Esophagus (tissue), 2 donors: ENCODE data around the gene BAX. TPM values are rescaled to one million over a fixed set of nuclear protein-coding genes. Genes with fewer than 3 reads are reported as not detected.
"Not testable (repeated sequence)": the region's sequence is repeated elsewhere in the genome, so short reads cannot be mapped to it uniquely, and the experiment has no call there.

Experiments
- H3K27ac ChIP-seq, 2 donors: one replicate each; pipeline ENCODE4 v1.5.1; 2013; ENCODE audit warnings: low read depth in 2 of 2, mild to moderate bottlenecking in 2 of 2, inconsistent platforms in 1 of 2, low read length in 1 of 2, moderate library complexity in 1 of 2
- H3K27me3 ChIP-seq, 2 donors: one replicate each; pipeline ENCODE4 v1.6.1; 2013; ENCODE audit warnings: low read length in 2 of 2, control low read depth in 1 of 2, mild to moderate bottlenecking in 1 of 2; ENCODE audit not compliant: insufficient read depth in 2 of 2, control insufficient read depth in 1 of 2
- H3K36me3 ChIP-seq, 2 donors: one replicate each; pipeline ENCODE4 v1.6.1; 2013; ENCODE audit warnings: low read length in 1 of 2; ENCODE audit not compliant: control insufficient read depth in 2 of 2, insufficient read depth in 2 of 2
- H3K4me1 ChIP-seq, 2 donors: one replicate each; pipeline ENCODE4 v1.6.1; 2013; ENCODE audit warnings: low read length in 1 of 2; ENCODE audit not compliant: control insufficient read depth in 2 of 2, insufficient read depth in 2 of 2
- H3K4me3 ChIP-seq, 2 donors: one replicate each; pipeline ENCODE4 v1.5.1; 2013; ENCODE audit warnings: low read length in 2 of 2, mild to moderate bottlenecking in 2 of 2, low read depth in 1 of 2, moderate library complexity in 1 of 2
- H3K9me3 ChIP-seq, 2 donors: one replicate each; pipeline ENCODE4 v1.6.1; 2013; ENCODE audit warnings: mild to moderate bottlenecking in 2 of 2, low read depth in 1 of 2, low read length in 1 of 2, moderate library complexity in 1 of 2; ENCODE audit not compliant: control insufficient read depth in 2 of 2, insufficient read depth in 1 of 2
- WGBS, 2 donors: extraction: QIAGEN DNeasy Blood & Tissue Kit; methylation state at CpG; one replicate each; pipeline ENCODE4 v1.1.7; 2013; 5-methylcytosine and 5-hydroxymethylcytosine counted together
- polyA plus RNA-seq, 2 donors: library from polyadenylated mRNA; stranded (reverse); fragments of 200-250 nt; gene quantifications; one replicate each; pipeline ENCODE4 v1.2.3, GENCODE V29; 2013
- donor health status: healthy with polysubstance abuse.
- donor health status: Bipolar disorder and iron deficiency.

The BAX gene
- polyA plus RNA-seq, 2 donors: 41.7 to 56.9 TPM

- Histone ChIP-seq H3K27ac (no peak overlapping the region), H3K4me1 (peaks cover 0 to 2% of the 10 kb centered on the region in 2 donors), H3K36me3 (peaks cover 24 to 44% of the 10 kb centered on the region in 2 donors), H3K27me3 (no peaks in the 10 kb centered on the region), H3K4me3 (no peak overlapping the region), H3K9me3 (no peaks in the 10 kb centered on the region)
- 80 to 81% methylated on average over 6 of the region's 6 CpGs for WGBS, 2 donors
Measured at GRCh38 chr19:48918071-48918470, 36.6 kb upstream of the BAX start.

- no peaks in the 10 kb centered on the region for H3K9me3 ChIP-seq
- H3K36me3 ChIP-seq: peaks cover 24 to 41% of the 10 kb centered on the region in 2 donors
- peaks cover 0 to 2% of the 10 kb centered on the region in 2 donors for H3K4me1 ChIP-seq
- no peak overlapping the region for H3K27ac ChIP-seq
- 88% methylated on average over 18 of the region's 18 CpGs for WGBS, 2 donors
- no peaks in the 10 kb centered on the region for H3K27me3 ChIP-seq
- no peak overlapping the region for H3K4me3 ChIP-seq
Measured at GRCh38 chr19:48918801-48919247, 35.9 kb upstream of the BAX start.

- peaks cover 21 to 41% of the 10 kb centered on the region in 2 donors for H3K36me3 ChIP-seq
- H3K4me1 ChIP-seq, H3K4me3 ChIP-seq, H3K27ac ChIP-seq, H3K27me3 ChIP-seq, H3K9me3 ChIP-seq: not testable (repeated sequence)
- 94% methylated on average over 8 of the region's 8 CpGs for WGBS, 2 donors
Measured at GRCh38 chr19:48919271-48919670, 35.4 kb upstream of the BAX start.

- H3K9me3 ChIP-seq: no peaks in the 10 kb centered on the region
- H3K27me3 ChIP-seq: no peaks in the 10 kb centered on the region
- H3K4me3 ChIP-seq: no peak overlapping the region
- peaks cover 21 to 38% of the 10 kb centered on the region in 2 donors for H3K36me3 ChIP-seq
- no peak overlapping the region for H3K27ac ChIP-seq
- peaks cover 0 to 2% of the 10 kb centered on the region in 2 donors for H3K4me1 ChIP-seq
- WGBS, 2 donors: 85 to 89% methylated on average over 10 of the region's 10 CpGs
Measured at GRCh38 chr19:48920949-48921348, 33.7 kb upstream of the BAX start.

GRCh38 chr19:48921721-48922500 is 32.8 kb upstream of the BAX start:
- 90 to 94% methylated on average over 10 to 12 of the region's 12 CpGs for WGBS, 2 donors

GRCh38 chr19:48922548-48923490 is 31.9 kb upstream of the BAX start:
- H3K9me3 ChIP-seq: no peaks in the 10 kb centered on the region
- peaks cover 0 to 2% of the 10 kb centered on the region in 2 donors for H3K4me1 ChIP-seq
- no peaks in the 10 kb centered on the region for H3K27me3 ChIP-seq
- WGBS, 2 donors: 88 to 90% methylated on average over 18 of the region's 18 CpGs
- H3K36me3 ChIP-seq: peaks cover 20 to 38% of the 10 kb centered on the region in 2 donors
- no peak overlapping the region for H3K27ac ChIP-seq
- H3K4me3 ChIP-seq: no peak overlapping the region

More at GRCh38 chr19:48921721-48922500, 32.8 kb upstream of the BAX start:
- H3K36me3 ChIP-seq: peaks cover 21 to 38% of the 10 kb centered on the region in 2 donors
- no peaks in the 10 kb centered on the region for H3K27me3 ChIP-seq
- no peaks in the 10 kb centered on the region for H3K9me3 ChIP-seq
- peaks cover 0 to 2% of the 10 kb centered on the region in 2 donors for H3K4me1 ChIP-seq
- no peak overlapping the region for H3K4me3 ChIP-seq
- H3K27ac ChIP-seq: no peak overlapping the region

GRCh38 chr19:48925240-48925843 is 29.3 kb upstream of the BAX start:
- peak overlapping the region in 1 of 2 donors; percentile 91 for H3K27ac ChIP-seq
- H3K36me3 ChIP-seq: peaks cover 8 to 22% of the 10 kb centered on the region in 2 donors
- no peaks in the 10 kb centered on the region for H3K4me1 ChIP-seq
- no peaks in the 10 kb centered on the region for H3K9me3 ChIP-seq
- no peaks in the 10 kb centered on the region for H3K27me3 ChIP-seq
- WGBS, 2 donors: 65 to 73% methylated on average over 11 of the region's 11 CpGs
- H3K4me3 ChIP-seq: no peak overlapping the region

GRCh38 chr19:48925890-48926289 is 28.8 kb upstream of the BAX start:
- not testable (repeated sequence) for H3K4me1 ChIP-seq, H3K4me3 ChIP-seq, H3K9me3 ChIP-seq, H3K27me3 ChIP-seq
- 78 to 81% methylated on average over 8 of the region's 8 CpGs for WGBS, 2 donors
- H3K27ac ChIP-seq: peak overlapping the region in 1 of 2 donors; percentile 91
- peaks cover 8 to 20% of the 10 kb centered on the region in 2 donors for H3K36me3 ChIP-seq

GRCh38 chr19:48926909-48927308 is 27.8 kb upstream of the BAX start:
- no peaks in the 10 kb centered on the region for H3K9me3 ChIP-seq
- WGBS, 2 donors: 9 to 22% methylated on average over 10 of the region's 10 CpGs
- H3K27ac ChIP-seq: peak overlapping the region; percentile 56 to 91
- no peaks in the 10 kb centered on the region for H3K27me3 ChIP-seq
- H3K4me3 ChIP-seq: no peak overlapping the region
- H3K36me3 ChIP-seq: peaks cover 4 to 10% of the 10 kb centered on the region in 2 donors
- H3K4me1 ChIP-seq: no peaks in the 10 kb centered on the region
